Type B pancreatic cell (in vitro differentiated cells): ENCODE data around the gene COMMD4. TPM values are rescaled to one million over a fixed set of nuclear protein-coding genes. Genes with fewer than 3 reads are reported as not detected.
"Not testable (repeated sequence)": the region's sequence is repeated elsewhere in the genome, so short reads cannot be mapped to it uniquely, and the experiment has no call there.

Source experiments
- DNase-seq: peaks from one replicate; pipeline ENCODE4 v3.0.0; 2021; ENCODE audit warnings: mixed read lengths; ENCODE audit not compliant: unreplicated experiment; ENCODE audit errors: extremely low spot score
- H3K27ac Mint-ChIP-seq: 2 replicates; pipeline ENCODE4 v1.8.0; 2021; ENCODE audit warnings: mild to moderate bottlenecking, mixed read lengths
- H3K27me3 Mint-ChIP-seq: 2 replicates; pipeline ENCODE4 v1.8.0; 2021; ENCODE audit warnings: mixed read lengths
- H3K36me3 Mint-ChIP-seq: 2 replicates; pipeline ENCODE4 v1.8.0; 2021; ENCODE audit warnings: mixed read lengths
- H3K4me1 Mint-ChIP-seq: one replicate; pipeline ENCODE4 v1.8.0; 2021; ENCODE audit warnings: mixed read lengths; ENCODE audit not compliant: unreplicated experiment
- H3K4me3 Mint-ChIP-seq: 2 replicates; pipeline ENCODE4 v1.8.0; 2021; ENCODE audit warnings: mild to moderate bottlenecking, mixed read lengths
- H3K9me3 Mint-ChIP-seq: 2 replicates; pipeline ENCODE4 v1.8.0; 2021; ENCODE audit warnings: mixed read lengths
- long read RNA-seq: library from polyadenylated mRNA; unstranded; transcript quantifications from one replicate; pipeline ENCODE4 v2.0.0, GENCODE V29; 2020
- total RNA-seq: library from RNA; stranded (reverse); gene quantifications from 2 replicates; pipeline ENCODE4 v1.2.1, GENCODE V29; 2021; ENCODE audit warnings: low replicate concordance
- TF ChIP-seq, protein P1 (sequence below): fragments of 200-600 bp; sonication (generic); conservative IDR thresholded peaks from 2 replicates; pipeline ENCODE4 v1.5.0; 2021; ENCODE audit warnings: antibody characterized with exemption, mild to moderate bottlenecking

The COMMD4 gene
- 73.8 and 97.7 TPM in 2 replicates for total RNA-seq
- long read RNA-seq, transcript COMMD4-201 (8 exons, 1,067 nt) = major isoform, 40 of 51 reads
- long read RNA-seq, partial matches to known transcripts = 3 of 51 reads
- long read RNA-seq, other reads (novel, unspliced or antisense) = 6 of 51 reads

DNA sequence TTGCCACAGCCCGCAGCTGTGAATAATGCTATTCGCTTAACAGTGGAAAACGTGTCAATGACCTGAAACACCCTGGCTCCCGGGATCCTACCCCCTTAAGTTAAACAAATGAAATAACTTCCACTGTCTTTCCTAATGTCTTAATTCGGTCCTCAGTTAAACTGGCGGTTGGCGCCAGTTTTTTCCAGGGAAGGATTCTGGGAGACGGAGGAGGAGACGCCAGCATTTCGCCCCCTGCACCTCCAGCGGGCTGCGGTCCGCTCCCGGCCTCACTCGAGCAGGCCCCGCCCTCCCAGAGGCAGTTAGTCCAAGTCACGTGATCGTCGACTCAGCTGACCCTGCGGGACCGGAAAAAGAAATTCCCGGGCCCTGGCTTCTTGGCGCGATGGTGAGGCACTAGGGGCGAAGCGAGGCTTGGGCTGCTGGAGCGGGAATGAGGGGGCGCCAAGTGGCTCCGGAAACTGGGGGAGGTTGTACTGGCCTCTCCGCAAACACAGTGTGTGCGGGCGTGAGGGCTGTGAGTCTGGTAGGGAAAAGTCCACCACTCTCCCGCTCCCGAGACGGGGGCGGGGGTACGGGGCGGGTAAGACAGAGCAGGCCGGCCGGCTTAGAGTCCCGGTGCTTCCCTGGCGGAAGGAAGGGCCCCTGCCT is at the start of gene COMMD4:
Gene COMMD4, plus strand, starts transcription at position 359 of the 651 bp plus-strand sequence. Its CDS starts 27 bp downstream, at position 386.
- Mint-ChIP-seq H3K27me3 (peaks cover 3% of the 10 kb centered on the region), H3K4me1 (peaks cover 14% of the 10 kb centered on the region), H3K9me3 (no peaks in the 10 kb centered on the region), H3K27ac (peak within 1 kb of the TSS; percentile 93), H3K36me3 (no peaks in the 10 kb centered on the region), H3K4me3 (peak within 1 kb of the TSS; percentile 99)
- DNase-seq = peak; percentile 96
- TF ChIP-seq, protein P1, sequence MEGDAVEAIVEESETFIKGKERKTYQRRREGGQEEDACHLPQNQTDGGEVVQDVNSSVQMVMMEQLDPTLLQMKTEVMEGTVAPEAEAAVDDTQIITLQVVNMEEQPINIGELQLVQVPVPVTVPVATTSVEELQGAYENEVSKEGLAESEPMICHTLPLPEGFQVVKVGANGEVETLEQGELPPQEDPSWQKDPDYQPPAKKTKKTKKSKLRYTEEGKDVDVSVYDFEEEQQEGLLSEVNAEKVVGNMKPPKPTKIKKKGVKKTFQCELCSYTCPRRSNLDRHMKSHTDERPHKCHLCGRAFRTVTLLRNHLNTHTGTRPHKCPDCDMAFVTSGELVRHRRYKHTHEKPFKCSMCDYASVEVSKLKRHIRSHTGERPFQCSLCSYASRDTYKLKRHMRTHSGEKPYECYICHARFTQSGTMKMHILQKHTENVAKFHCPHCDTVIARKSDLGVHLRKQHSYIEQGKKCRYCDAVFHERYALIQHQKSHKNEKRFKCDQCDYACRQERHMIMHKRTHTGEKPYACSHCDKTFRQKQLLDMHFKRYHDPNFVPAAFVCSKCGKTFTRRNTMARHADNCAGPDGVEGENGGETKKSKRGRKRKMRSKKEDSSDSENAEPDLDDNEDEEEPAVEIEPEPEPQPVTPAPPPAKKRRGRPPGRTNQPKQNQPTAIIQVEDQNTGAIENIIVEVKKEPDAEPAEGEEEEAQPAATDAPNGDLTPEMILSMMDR = peak; percentile 22

DNA sequence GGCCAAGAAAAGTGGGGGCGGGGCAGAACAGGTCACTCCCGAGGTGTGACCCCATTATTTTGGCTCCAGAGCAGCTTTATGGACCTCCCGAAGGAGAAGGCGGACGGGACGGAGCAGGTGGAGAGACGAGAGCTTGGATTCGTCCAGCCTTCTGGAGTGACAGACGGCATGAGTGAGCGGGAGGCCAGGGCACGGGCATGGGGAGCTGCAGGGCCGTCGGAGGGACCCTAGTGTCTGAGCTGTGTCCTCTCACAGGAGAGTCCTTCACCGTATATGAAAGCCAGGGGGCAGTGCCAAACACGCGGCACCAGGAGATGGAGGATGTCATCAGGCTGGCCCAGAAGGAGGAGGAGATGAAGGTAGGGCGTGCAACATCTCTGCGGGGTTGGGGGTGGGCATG is 42.2 kb upstream of the COMMD4 start:
- not testable (repeated sequence) for H3K27me3 Mint-ChIP-seq, H3K36me3 Mint-ChIP-seq, H3K9me3 Mint-ChIP-seq, H3K27ac Mint-ChIP-seq, H3K4me1 Mint-ChIP-seq, H3K4me3 Mint-ChIP-seq
- DNase-seq = peak; percentile 56

DNA sequence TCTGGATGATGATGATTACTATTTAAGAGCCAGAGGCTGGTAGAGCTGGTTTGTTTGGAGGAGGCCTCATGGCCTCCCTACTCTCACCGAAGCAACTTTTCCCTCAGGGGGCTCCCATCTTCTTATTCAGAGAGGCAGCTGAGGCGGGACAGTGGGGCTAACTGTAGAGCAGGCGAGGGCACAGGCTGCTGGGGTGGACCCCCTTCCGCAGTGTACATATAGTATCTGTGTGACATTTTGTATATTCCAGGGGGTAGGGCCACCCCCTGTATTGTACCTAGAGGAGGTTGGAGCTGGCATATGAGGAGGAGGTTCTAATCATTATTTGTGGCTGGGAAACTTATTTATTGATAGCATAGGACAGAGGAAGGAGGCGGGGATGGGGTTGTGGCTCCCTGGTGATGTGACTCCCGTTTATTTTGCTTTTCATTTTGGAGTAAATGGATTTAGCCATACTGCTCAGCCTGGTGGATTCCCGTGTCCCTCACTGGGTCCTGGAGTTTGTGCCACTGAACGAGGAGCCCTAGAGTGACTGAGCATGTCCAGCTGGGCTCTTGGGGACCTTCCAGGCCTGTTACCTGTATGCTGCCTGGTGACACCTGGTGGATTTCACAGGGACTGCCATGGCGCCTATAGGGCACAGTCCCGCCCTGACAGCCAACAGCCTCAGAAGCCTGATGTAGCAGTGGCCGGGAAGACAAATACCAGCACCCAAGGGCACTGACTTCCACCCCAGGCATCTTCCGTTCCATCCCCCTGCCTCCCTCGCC is 37.1 kb upstream of the COMMD4 start:
- H3K4me1 Mint-ChIP-seq, H3K4me3 Mint-ChIP-seq, H3K36me3 Mint-ChIP-seq, H3K9me3 Mint-ChIP-seq, H3K27me3 Mint-ChIP-seq, DNase-seq, H3K27ac Mint-ChIP-seq: not testable (repeated sequence)

DNA sequence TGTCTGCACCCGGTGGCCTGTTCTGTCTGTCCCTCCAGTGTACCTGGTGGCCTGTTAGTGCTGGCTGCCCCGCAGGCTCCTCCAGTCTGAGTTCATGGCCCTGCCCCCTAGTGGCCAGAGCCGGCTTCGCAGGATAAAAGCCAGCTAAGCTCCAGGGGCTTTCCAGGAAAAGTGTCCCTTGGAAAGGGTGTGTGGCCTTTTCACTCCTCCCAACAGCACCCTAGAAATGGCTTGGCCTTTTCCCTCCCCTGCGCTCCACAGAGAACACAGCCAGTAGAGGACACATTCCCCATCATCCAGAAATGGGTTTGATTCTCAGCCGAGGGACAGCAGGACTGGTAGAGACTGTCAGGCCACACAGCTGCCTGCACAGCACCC is 36.6 kb upstream of the COMMD4 start:
- DNase-seq = peak; percentile 72
- TF ChIP-seq, protein P1 = peak; percentile 75
- H3K36me3 Mint-ChIP-seq, H3K9me3 Mint-ChIP-seq, H3K27ac Mint-ChIP-seq, H3K27me3 Mint-ChIP-seq, H3K4me3 Mint-ChIP-seq, H3K4me1 Mint-ChIP-seq: not testable (repeated sequence)

DNA sequence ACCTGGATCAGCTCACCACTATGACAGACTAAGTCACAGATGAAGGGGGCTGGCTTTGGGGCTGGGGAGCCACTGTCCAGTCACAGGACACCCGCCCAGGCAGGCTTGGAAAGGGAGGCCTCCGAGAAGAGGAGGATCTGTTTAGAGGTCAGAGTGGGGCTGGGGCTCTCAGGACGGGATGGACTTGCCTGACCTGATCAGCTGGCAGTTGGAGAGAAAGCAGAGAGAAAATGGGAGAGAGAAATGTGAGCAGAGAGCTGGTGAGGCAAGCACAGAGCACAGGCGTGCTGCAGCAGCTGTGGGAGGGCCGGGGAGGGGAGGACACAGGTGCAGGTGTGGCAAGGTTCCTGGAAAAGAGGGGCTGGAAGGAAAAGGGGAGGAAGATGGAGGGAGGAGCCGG is 35.8 kb upstream of the COMMD4 start:
- Mint-ChIP-seq H3K4me3 (peak overlapping the region; percentile 12), H3K27me3 (peaks cover 16% of the 10 kb centered on the region)
- H3K9me3 Mint-ChIP-seq, H3K27ac Mint-ChIP-seq, H3K36me3 Mint-ChIP-seq, H3K4me1 Mint-ChIP-seq: not testable (repeated sequence)
- DNase-seq = peak; percentile 55

DNA sequence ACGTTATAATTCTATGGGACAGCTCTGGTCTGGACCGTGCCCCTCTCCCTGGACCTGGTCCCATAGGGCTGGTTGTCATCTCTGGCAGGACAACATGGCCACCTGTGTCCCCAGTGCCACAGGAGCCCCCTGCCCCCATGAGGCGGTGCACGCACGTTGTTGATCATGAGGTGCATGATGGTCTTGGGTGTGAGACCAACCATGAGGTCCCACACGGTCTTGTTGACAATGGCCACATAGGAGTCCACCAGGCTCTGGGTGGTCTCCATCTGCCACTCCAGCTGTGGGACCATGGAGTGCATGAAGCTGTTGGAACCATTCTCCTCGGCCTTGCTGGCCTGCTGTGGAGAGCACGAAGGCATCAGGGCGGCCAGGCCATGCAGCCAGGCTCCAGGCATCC is 33.5 kb upstream of the COMMD4 start:
- DNase-seq = peak; percentile 63

DNA sequence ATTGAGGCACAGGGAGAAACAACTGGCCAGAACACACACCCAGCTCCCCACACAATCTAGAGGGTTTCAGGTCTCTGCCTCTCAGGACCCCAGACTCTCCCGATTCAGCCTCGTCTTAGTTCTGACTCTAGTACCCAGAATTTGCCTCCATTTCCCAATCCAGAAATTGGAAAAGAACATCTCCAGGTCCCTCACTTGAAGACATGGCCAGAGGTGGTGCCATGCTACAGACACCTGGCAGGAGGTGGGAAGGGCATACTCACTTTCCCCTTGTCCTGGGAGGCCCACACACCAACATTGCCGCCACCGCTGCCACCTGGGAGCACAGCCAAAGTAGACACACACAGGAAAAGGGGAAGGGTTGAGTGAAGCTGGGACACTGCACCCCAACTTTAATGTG is 33.1 kb upstream of the COMMD4 start:
- not testable (repeated sequence) for H3K4me3 Mint-ChIP-seq, H3K4me1 Mint-ChIP-seq, H3K27ac Mint-ChIP-seq, H3K36me3 Mint-ChIP-seq, H3K9me3 Mint-ChIP-seq
- H3K27me3 Mint-ChIP-seq = peaks cover 36% of the 10 kb centered on the region
- peak; percentile 44 for DNase-seq

More for the DNA sequence above, 33.5 kb upstream of the COMMD4 start:
- TF ChIP-seq, protein P1 = no peak
- H3K27ac Mint-ChIP-seq = no peak overlapping the region
- no peak overlapping the region for H3K4me3 Mint-ChIP-seq
- H3K9me3 Mint-ChIP-seq = no peaks in the 10 kb centered on the region
- H3K36me3 Mint-ChIP-seq = no peaks in the 10 kb centered on the region
- H3K4me1 Mint-ChIP-seq = no peaks in the 10 kb centered on the region
- H3K27me3 Mint-ChIP-seq = peaks cover 34% of the 10 kb centered on the region
